IMR-90 (cell line): ENCODE results near the gene ATP5ME. TPM values are rescaled to one million over a fixed set of nuclear protein-coding genes. Genes with fewer than 3 reads are reported as not detected.

ENCODE experiments used
- ATAC-seq: fragments of 200-7000 bp; cut with Tn5 transposase; 2 replicates; pipeline ENCODE4 v1.9.1; 2020; ENCODE audit warnings: low read depth, mild to moderate bottlenecking, moderate library complexity
- BruUV-seq: library from RNA; stranded (reverse); fragments of 400-500 nt; replicated peaks from 2 replicates; lab custom pipeline; 2021; lab: Mats Ljungman, UMichigan
- CTCF ChIA-PET: fragments of 300-600 bp; formaldehyde crosslinking; extraction: SDS; loops from one replicate; lab custom pipeline; 2021; ENCODE audit warnings: antibody characterized with exemption; lab: Yijun Ruan, JAX
- POLR2A ChIA-PET: fragments of 300-600 bp; sonication (Branson Sonifier 250); formaldehyde crosslinking; loops from one replicate; lab custom pipeline; 2022; ENCODE audit warnings: antibody characterized with exemption; ENCODE audit not compliant: unreplicated experiment; lab: Charles Lee
- DNase-seq: peaks from one replicate; pipeline ENCODE4 v3.0.0; 2013
- H2AFZ ChIP-seq: replicated peaks from 2 replicates; pipeline ENCODE3; 2013; ENCODE audit warnings: low read length, mild to moderate bottlenecking; ENCODE audit not compliant: poor library complexity
- H2AK5ac ChIP-seq: 2 replicates; pipeline ENCODE4 v1.6.1; 2013; ENCODE audit warnings: low read depth, low read length, inconsistent platforms
- H2AK9ac ChIP-seq: replicated peaks from 2 replicates; pipeline ENCODE3; 2013; ENCODE audit warnings: mild to moderate bottlenecking, low read depth, low read length, moderate library complexity; ENCODE audit not compliant: poor library complexity
- H2BK120ac ChIP-seq: 2 replicates; pipeline ENCODE4 v1.6.1; 2013; ENCODE audit warnings: low read depth, low read length, inconsistent platforms
- H2BK15ac ChIP-seq: 3 replicates; pipeline ENCODE4 v1.6.1; 2013; ENCODE audit warnings: low read depth, low read length, inconsistent platforms
- H2BK20ac ChIP-seq: 2 replicates; pipeline ENCODE4 v1.6.1; 2013; ENCODE audit warnings: low read depth, mild to moderate bottlenecking, inconsistent platforms, low read length, moderate library complexity
- H2BK5ac ChIP-seq: 2 replicates; pipeline ENCODE4 v1.6.1; 2013; ENCODE audit warnings: mild to moderate bottlenecking, low read depth, low read length, inconsistent platforms; ENCODE audit not compliant: poor library complexity, severe bottlenecking
- H3K14ac ChIP-seq: replicated peaks from 2 replicates; pipeline ENCODE4 v1.6.1; 2013; ENCODE audit warnings: low read depth, low read length, inconsistent platforms
- H3K18ac ChIP-seq: 2 replicates; pipeline ENCODE4 v1.6.1; 2013; ENCODE audit warnings: low read depth, low read length, control low read depth
- H3K23ac ChIP-seq: 2 replicates; pipeline ENCODE4 v1.6.1; 2013; ENCODE audit warnings: low read depth, low read length, inconsistent platforms
- H3K27ac ChIP-seq: 2 replicates; pipeline ENCODE4 v1.5.1; 2013; ENCODE audit warnings: mild to moderate bottlenecking, control low read depth, low read length; ENCODE audit not compliant: insufficient read depth
- H3K27me3 ChIP-seq: 2 replicates; pipeline ENCODE4 v1.6.1; 2013; ENCODE audit warnings: low read length; ENCODE audit not compliant: control insufficient read depth, insufficient read depth
- H3K36me3 ChIP-seq: 2 replicates; pipeline ENCODE4 v1.6.1; 2013; ENCODE audit warnings: low read length, mixed read lengths; ENCODE audit not compliant: control insufficient read depth, insufficient read depth
- H3K4ac ChIP-seq: 2 replicates; pipeline ENCODE4 v1.6.1; 2013; ENCODE audit warnings: low read depth, low read length, inconsistent platforms
- H3K4me1 ChIP-seq: 2 replicates; pipeline ENCODE4 v1.6.1; 2013; ENCODE audit warnings: low read length, mixed read lengths; ENCODE audit not compliant: control insufficient read depth, insufficient read depth
- H3K4me2 ChIP-seq: 2 replicates; pipeline ENCODE4 v1.6.1; 2013; ENCODE audit warnings: low read depth, mild to moderate bottlenecking, control low read depth, low read length, moderate library complexity
- H3K4me3 ChIP-seq: 2 replicates; pipeline ENCODE4 v1.5.1; 2013; ENCODE audit warnings: low read depth, mild to moderate bottlenecking, control low read depth, low read length, moderate library complexity; ENCODE audit not compliant: insufficient read depth
- H3K56ac ChIP-seq: 2 replicates; pipeline ENCODE4 v1.6.1; 2013; ENCODE audit warnings: low read length, inconsistent platforms; ENCODE audit not compliant: insufficient read depth; ENCODE audit errors: extremely low read depth
- H3K79me1 ChIP-seq, 2 experiments: 2 replicates each; pipeline ENCODE4 v1.6.1; 2013; ENCODE audit warnings: low read length in 2 of 2, inconsistent platforms in 1 of 2, low read depth in 1 of 2
- H3K9ac ChIP-seq: 2 replicates; pipeline ENCODE4 v1.6.1; 2013; ENCODE audit warnings: low read depth, low read length, control low read depth
- H3K9me1 ChIP-seq: 2 replicates; pipeline ENCODE4 v1.6.1; 2013; ENCODE audit warnings: low read length, inconsistent platforms; ENCODE audit not compliant: insufficient read depth
- H3K9me3 ChIP-seq: 2 replicates; pipeline ENCODE4 v1.6.1; 2013; ENCODE audit warnings: low read length; ENCODE audit not compliant: control insufficient read depth, insufficient read depth
- H4K20me1 ChIP-seq: 2 replicates; pipeline ENCODE4 v1.6.1; 2013; ENCODE audit warnings: low read length, inconsistent platforms; ENCODE audit not compliant: insufficient read depth
- H4K5ac ChIP-seq: 2 replicates; pipeline ENCODE4 v1.6.1; 2013; ENCODE audit warnings: mild to moderate bottlenecking, low read depth, low read length, control low read depth
- H4K8ac ChIP-seq, 2 experiments: 2 replicates each; pipeline ENCODE4 v1.6.1; 2013; ENCODE audit warnings: low read depth in 2 of 2, low read length in 2 of 2, control low read depth in 1 of 2, inconsistent platforms in 1 of 2
- H4K91ac ChIP-seq: 2 replicates; pipeline ENCODE4 v1.6.1; 2013; ENCODE audit warnings: low read depth, low read length, inconsistent platforms; ENCODE audit not compliant: insufficient read depth
- CEBPB ChIP-seq: IDR thresholded peaks from 2 replicates; pipeline ENCODE4 v1.6.1; 2012; ENCODE audit warnings: low read depth, low read length, improper control_type of control experiment
- CHD1 ChIP-seq: IDR thresholded peaks from 2 replicates; pipeline ENCODE4 v1.6.1; 2012; ENCODE audit warnings: low read depth, low read length, improper control_type of control experiment
- MAFK ChIP-seq: IDR thresholded peaks from 2 replicates; pipeline ENCODE4 v1.6.1; 2012; ENCODE audit warnings: low read depth, low read length, improper control_type of control experiment
- MXI1 ChIP-seq: IDR thresholded peaks from 2 replicates; pipeline ENCODE4 v1.6.1; 2012; ENCODE audit warnings: low read depth, mild to moderate bottlenecking, low read length, moderate library complexity, borderline replicate concordance
- NFE2L2 ChIP-seq: fragments of 150-350 bp; IDR thresholded peaks from 2 replicates; pipeline ENCODE4 v1.6.1; 2016; ENCODE audit warnings: low read depth, mild to moderate bottlenecking, low read length
- POLR2A ChIP-seq: IDR thresholded peaks from 2 replicates; pipeline ENCODE4 v1.6.1; 2012; ENCODE audit warnings: mild to moderate bottlenecking, low read depth, low read length
- RAD21 ChIP-seq: IDR thresholded peaks from 2 replicates; pipeline ENCODE4 v1.6.1; 2012; ENCODE audit warnings: low read length, improper control_type of control experiment
- RCOR1 ChIP-seq: IDR thresholded peaks from 2 replicates; pipeline ENCODE4 v1.6.1; 2012; ENCODE audit warnings: mild to moderate bottlenecking, low read length, improper control_type of control experiment; ENCODE audit not compliant: insufficient replicate concordance
- SMC3 ChIP-seq: fragments of 150-350 bp; IDR thresholded peaks from 2 replicates; pipeline ENCODE4 v1.6.1; 2016; ENCODE audit warnings: low read depth, mild to moderate bottlenecking, antibody characterized with exemption, low read length, moderate library complexity
- WGBS, 2 experiments: methylation state at CpG; one replicate each; pipeline versions ENCODE4 v1.1.5 to v1.1.7; 2013; ENCODE audit warnings: missing lambda C conversion rate in 2 of 2; ENCODE audit not compliant: insufficient read length in 1 of 2; ENCODE audit errors: extremely low coverage in 2 of 2; 5-methylcytosine and 5-hydroxymethylcytosine counted together
- dilution Hi-C: fragments of 300-500 bp; cut with HindIII; formaldehyde crosslinking; loops from one replicate; pipeline ENCODE4 v1.14.3; 2018; ENCODE audit warnings: low sequenced_read_pairs; ENCODE audit not compliant: unreplicated experiment
- in situ Hi-C: fragments of 300-500 bp; cut with MboI; formaldehyde crosslinking; loops from 3 replicates; pipeline ENCODE4 v1.14.3; 2019; ENCODE audit warnings: low sequenced_read_pairs, inconsistent platforms, mixed read lengths
- intact Hi-C: fragments of 100-400 bp; cut with micrococcal nuclease; formaldehyde crosslinking; loops from 2 replicates; pipeline ENCODE4 v1.10.0; 2022
- polyA plus RNA-seq, 3 experiments: library from polyadenylated mRNA; depleted of rRNA; stranded (reverse); fragments of >200 nt; gene quantifications; 2 replicates each; pipeline ENCODE4 v1.2.3, GENCODE V29; 2012; ENCODE audit warnings: low replicate concordance in 1 of 3
- total RNA-seq: library from RNA; depleted of rRNA; stranded (reverse); fragments of >200 nt; gene quantifications from 2 replicates; pipeline ENCODE4 v1.2.3, GENCODE V29; 2012
- TF ChIP-seq, protein P1 (sequence below): fragments of 150-350 bp; IDR thresholded peaks from 2 replicates; pipeline ENCODE4 v1.6.1; 2016; ENCODE audit warnings: low read depth, mild to moderate bottlenecking, low read length, moderate library complexity, borderline replicate concordance
- TF ChIP-seq, protein P2 (sequence below): fragments of 150-350 bp; IDR thresholded peaks from 2 replicates; pipeline ENCODE4 v1.6.1; 2017; ENCODE audit warnings: mild to moderate bottlenecking, antibody characterized with exemption, low read length, low read depth

Gene ATP5ME
- total and polyA plus RNA-seq, 2 of the 4 experiments (the other 2 are of a cell fraction) = 39.3 to 603 TPM

DNA sequence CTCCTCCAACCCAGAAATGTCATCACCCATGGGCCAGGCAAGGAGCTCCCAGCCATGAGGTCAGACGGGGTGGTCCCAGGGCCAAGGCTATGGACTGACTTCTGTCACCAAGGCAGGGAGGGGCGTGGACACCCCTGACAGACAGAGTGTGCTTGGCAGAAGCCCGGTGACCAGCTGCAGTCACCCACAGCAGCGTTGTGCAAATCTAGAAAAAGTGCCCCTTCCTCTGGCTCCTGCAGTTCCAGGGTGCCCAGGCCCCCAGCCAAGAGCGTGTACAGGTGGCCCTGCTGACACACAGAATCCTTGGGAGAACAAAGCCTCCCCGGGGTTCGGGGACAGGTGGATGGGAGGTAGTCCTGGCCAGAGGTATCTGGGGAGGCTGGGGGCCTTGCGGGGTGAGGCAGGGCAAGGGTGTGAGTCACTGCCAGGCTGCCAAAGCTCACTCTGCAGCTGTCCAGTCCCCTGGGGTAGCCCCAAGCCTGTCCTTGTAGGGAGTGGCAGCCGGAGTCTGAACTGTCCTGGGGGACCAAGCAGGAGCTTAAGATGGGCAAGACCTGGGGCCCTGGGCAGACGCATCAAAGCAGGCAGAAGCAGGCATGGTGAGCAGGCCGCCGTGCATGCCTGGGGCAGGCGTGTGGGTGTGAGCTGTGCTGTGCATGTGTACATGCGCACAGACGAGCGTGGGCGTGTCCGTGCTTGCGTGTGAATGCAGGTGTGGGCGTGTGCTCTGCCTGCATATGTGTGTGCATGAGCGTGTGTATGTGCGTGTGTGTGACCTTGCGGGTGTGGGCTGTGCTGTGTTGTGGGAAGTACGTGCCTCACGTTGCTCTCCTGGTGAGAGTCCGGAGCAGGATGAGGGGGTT is 3.6 kb upstream of the ATP5ME start:
- Histone ChIP-seq H2BK15ac (no peak overlapping the region), H3K9ac (no peak overlapping the region), H3K4me3 (no peak overlapping the region), H3K4ac (no peak overlapping the region), H2BK20ac (no peak overlapping the region), H3K14ac (no peak overlapping the region), H4K91ac (no peak overlapping the region), H3K4me2 (no peak overlapping the region), H2BK5ac (no peak overlapping the region), H3K27ac (no peak overlapping the region), H3K4me1 (peaks cover 12% of the 10 kb centered on the region), H3K23ac (no peak overlapping the region), H3K27me3 (no peaks in the 10 kb centered on the region), H2AK9ac (no peak overlapping the region), H4K20me1 (no peaks in the 10 kb centered on the region), H4K5ac (no peak overlapping the region), H3K18ac (no peak overlapping the region), H3K9me1 (peaks cover 4% of the 10 kb centered on the region; the same call in 1 of the 2 replicates), H2AK5ac (peak overlapping the region; percentile 52), H3K9me3 (no peaks in the 10 kb centered on the region), H3K56ac (no peak overlapping the region), H4K8ac (no peak overlapping the region), H3K79me1 (peaks cover 17 to 23% of the 10 kb centered on the region in 2 experiments; a peak in 3 of 4 replicates), H2AFZ (no peak overlapping the region), H2BK120ac (no peak overlapping the region), H3K36me3 (0 out of 2 replicates have a peak, but pooled peaks cover 1% of the 10 kb centered on the region)
- ATAC-seq (no peak), DNase-seq (no peak)
- TF ChIP-seq MXI1 (no peak), SMC3 (no peak), MAFK (no peak), POLR2A (no peak), NFE2L2 (no peak), CHD1 (no peak), CEBPB (no peak), RCOR1 (no peak), RAD21 (no peak)
- TF ChIP-seq, protein P1, sequence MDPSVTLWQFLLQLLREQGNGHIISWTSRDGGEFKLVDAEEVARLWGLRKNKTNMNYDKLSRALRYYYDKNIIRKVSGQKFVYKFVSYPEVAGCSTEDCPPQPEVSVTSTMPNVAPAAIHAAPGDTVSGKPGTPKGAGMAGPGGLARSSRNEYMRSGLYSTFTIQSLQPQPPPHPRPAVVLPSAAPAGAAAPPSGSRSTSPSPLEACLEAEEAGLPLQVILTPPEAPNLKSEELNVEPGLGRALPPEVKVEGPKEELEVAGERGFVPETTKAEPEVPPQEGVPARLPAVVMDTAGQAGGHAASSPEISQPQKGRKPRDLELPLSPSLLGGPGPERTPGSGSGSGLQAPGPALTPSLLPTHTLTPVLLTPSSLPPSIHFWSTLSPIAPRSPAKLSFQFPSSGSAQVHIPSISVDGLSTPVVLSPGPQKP = no peak
- TF ChIP-seq, protein P2, sequence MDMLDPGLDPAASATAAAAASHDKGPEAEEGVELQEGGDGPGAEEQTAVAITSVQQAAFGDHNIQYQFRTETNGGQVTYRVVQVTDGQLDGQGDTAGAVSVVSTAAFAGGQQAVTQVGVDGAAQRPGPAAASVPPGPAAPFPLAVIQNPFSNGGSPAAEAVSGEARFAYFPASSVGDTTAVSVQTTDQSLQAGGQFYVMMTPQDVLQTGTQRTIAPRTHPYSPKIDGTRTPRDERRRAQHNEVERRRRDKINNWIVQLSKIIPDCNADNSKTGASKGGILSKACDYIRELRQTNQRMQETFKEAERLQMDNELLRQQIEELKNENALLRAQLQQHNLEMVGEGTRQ = no peak
- intact Hi-C loops = loop anchor here (10.0 kb wide), 1 partner anchor 343 kb away; the partner anchor contains the start of gene ZNF141
- CTCF ChIA-PET = no interaction called here
- in situ Hi-C loops = no loop called here
- dilution Hi-C loops = no loop called here
- POLR2A ChIA-PET = no interaction called here
- BruUV-seq = no TSS peak
- 82% methylated on average over 16 of the region's 26 CpGs; no CpG with 5 or more reads in 1 of the 2 experiments for WGBS, 2 experiments
